Retinal pigment epithelial cell (primary cell): ENCODE results near the gene GRIN3B.
"Not testable (repeated sequence)": the region's sequence is repeated elsewhere in the genome, so short reads cannot be mapped to it uniquely, and the experiment has no call there.

Experiments used
- DNase-seq: peaks from one replicate; pipeline ENCODE4 v3.0.0-alpha.2; 2010; ENCODE audit warnings: low read depth
- H3K4me3 ChIP-seq: 2 replicates; pipeline ENCODE4 v1.5.1; 2011; ENCODE audit warnings: mild to moderate bottlenecking, low read length, control low read depth, moderate library complexity
- TF ChIP-seq, protein P1 (sequence below): conservative IDR thresholded peaks from 2 replicates; pipeline ENCODE4 v1.5.1; 2011; ENCODE audit warnings: low read depth, low read length, control low read depth, inconsistent platforms

The GRIN3B gene

DNA sequence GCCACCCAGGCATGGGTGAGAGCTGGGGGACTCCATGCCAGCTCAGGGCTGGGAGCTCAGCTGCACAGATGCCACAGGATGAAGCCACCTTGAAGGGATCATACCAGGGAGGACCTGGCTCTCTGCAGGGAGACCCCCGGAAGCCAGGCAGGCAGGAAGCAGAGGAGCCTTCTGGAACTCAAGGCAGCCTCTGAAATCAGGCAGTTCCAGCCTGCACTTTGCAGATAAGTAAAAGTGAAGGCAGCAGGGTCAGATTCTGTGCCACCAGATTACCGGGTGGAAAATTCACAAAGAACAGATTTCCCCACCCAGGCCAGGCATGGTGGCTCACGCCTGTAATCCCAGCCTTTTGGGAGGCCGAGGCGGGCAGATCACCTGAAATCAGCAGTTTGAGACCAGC, 18.2 kb downstream of the GRIN3B start:
- TF ChIP-seq, protein P1, sequence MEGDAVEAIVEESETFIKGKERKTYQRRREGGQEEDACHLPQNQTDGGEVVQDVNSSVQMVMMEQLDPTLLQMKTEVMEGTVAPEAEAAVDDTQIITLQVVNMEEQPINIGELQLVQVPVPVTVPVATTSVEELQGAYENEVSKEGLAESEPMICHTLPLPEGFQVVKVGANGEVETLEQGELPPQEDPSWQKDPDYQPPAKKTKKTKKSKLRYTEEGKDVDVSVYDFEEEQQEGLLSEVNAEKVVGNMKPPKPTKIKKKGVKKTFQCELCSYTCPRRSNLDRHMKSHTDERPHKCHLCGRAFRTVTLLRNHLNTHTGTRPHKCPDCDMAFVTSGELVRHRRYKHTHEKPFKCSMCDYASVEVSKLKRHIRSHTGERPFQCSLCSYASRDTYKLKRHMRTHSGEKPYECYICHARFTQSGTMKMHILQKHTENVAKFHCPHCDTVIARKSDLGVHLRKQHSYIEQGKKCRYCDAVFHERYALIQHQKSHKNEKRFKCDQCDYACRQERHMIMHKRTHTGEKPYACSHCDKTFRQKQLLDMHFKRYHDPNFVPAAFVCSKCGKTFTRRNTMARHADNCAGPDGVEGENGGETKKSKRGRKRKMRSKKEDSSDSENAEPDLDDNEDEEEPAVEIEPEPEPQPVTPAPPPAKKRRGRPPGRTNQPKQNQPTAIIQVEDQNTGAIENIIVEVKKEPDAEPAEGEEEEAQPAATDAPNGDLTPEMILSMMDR, result no peak
- no peak overlapping the region for H3K4me3 ChIP-seq
- DNase-seq, result no peak

DNA sequence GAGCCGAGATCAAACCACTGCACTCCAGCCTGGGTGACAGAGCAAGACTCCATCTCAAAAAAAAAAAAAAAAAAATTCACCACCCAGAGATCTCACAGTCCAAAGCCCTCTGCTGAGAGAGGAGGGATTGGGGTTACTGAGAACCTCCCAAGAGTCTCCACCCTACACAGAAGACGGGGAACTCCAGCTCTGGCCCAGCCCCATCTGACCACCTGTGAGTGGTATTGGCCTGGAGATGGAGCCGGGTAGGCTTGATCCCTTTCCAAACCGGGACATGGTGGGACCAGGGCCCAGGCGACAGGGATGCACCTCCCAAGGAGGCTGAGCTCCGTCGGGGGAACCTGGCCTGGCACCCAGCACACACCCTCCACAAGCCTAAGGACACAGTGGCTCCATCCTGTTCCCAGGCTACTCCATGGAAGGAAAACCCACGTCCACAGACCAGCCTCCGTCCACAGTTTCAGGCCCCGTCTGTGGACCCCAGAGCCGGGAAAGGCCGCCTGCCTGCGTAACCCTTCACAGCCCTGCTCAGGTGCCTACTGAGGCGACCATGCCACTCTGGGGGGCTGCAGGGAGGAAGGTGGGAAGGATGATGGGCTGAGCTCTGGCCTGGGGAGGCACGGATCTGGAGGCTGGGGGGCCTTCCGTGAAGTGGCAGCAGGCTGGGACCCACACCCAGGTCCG, 18.9 kb downstream of the GRIN3B start:
- no peak for DNase-seq
- TF ChIP-seq, protein P1, result no peak
- H3K4me3 ChIP-seq, result peak overlapping the region; percentile 88

DNA sequence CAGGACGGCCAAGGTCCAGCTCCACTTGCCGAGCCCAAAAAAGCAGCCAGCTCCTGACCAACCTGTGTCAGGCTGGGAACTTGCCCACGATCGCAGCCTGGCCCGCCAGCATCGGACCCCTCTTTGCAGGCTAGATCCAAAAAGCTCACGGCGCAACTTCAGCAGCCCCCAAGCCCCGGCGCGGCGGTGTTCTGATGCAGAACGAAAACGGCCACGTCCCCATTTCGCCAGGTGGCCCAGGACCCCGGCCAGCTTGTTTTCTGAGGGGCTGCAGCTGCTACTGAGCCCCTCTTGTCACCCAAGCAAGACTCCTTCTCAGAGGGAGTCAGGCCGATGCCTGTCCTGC, 19.4 kb downstream of the GRIN3B start:
- H3K4me3 ChIP-seq, result peak overlapping the region; percentile 88
- DNase-seq, result no peak
- TF ChIP-seq, protein P1, result no peak

DNA sequence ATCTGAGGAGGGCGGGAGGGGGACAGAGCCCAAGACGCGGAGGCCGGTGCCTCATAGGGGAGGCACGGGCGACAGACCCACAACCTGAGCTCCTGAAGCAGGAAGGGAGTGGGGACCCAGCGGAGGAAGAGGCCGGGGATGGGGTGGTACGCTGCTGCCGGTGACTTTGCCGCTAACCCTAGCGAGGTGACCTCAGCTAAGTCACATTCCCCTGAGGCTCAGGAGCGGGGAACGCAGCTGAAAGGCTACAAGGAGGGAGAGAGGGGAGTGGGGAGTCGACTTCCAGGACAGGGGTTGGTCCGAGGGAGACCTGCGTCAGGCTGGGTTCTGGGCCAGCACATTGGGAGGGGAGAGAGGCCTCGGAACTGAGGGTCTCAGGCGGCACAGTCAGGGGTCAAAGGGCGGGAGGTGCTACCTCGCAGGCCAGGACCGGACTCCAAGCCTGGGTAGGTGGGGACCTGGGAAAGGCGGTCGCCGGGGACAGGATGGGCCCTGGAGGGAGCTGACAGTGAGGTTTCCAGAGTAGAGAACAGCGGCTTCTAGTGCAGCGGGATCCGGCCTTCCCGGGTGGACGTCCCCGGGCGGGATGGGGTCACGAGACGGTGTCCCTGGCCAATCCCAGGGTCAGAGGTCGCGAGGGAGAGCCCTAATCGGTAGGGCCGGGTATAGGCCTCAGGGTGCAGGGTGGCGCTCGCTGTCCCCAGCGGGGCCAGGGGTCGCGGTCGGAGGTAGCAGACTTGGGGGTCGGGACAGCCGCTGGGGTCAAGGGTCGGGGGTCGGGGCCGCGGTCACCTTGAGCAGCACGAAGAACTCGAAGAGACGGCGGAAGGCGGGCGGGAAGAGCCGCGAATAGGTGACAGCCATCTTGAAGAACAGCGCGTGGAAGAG, 20.0 kb downstream of the GRIN3B start:
- H3K4me3 ChIP-seq, result peak overlapping the region; percentile 88
- TF ChIP-seq, protein P1, result no peak
- DNase-seq, result no peak

DNA sequence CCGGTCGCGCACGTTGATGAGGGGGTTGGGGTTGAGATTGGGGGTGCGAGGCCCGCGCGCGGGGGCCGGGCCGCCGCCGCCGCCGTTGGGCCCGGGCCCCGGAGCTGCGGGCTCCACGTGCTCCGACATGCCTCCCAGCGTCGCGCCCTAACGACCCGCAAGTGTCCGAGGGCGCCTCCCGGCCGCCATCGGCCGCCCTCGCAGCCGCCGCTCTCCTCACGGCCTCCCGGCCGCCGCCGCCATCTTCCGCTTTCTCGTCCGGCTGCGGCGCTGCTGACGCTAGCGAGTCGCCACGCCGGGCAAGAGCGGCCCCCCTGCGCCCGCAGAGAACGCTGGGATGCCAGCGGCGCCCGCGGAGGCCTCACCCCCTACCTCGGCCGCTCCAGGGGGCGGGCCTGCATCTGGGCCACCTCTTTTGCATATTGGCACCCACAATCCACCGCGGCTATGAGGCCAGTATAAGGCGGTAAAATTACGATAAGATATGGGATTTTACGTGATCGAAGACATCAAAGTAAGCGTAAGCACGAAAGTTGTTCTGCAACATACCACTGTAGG, 20.7 kb downstream of the GRIN3B start, which contains the start of gene TMEM259:
Gene TMEM259 (minus strand): TSS at position 256 of the 558 bp plus-strand sequence. CDS start 127 bp downstream, at position 129.
- TF ChIP-seq, protein P1, result no peak
- peak; percentile 87 for DNase-seq
- H3K4me3 ChIP-seq, result peak within 1 kb of the TSS; percentile 88

DNA sequence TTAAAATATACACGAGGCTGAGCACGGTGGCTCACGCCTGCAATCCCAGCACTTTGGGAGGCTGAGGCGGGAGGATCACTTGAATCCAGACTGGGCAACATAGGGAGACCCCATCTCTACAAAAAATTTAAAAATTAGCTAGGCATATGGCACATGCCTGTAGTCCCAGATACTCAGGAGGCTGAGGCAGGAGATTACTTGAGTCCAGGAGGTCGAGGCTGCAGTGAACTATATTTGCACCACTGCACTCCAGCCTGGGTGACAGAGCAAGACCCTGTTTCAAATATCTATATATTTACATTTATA, 23.6 kb downstream of the GRIN3B start:
- DNase-seq, H3K4me3 ChIP-seq: not testable (repeated sequence)

DNA sequence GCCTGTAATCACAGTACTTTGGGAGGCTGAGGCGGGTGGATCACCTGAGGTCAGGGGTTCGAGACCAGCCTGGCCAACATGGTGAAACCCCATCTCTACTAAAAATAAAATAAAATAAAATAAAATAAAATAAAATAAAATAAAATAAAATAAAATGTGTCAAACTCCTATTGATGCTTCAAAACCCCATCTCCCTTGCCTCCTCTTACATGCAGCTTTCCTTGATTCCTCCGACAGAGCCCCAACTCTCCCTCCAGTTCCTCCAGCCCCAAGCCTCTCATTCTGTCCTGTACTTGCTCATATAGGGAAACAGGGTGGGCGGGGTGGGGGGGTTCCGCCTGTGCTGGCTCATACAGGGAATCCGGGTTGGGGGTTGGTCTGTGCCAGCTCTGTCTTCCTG, 24.9 kb downstream of the GRIN3B start:
- DNase-seq, H3K4me3 ChIP-seq: not testable (repeated sequence)
